Fibroblast of skin of right quadriceps (primary cell): ENCODE data around the gene WDR64.
A peak's percentile ranks its signal among the peaks of the same experiment; 100 is the strongest.
"Not testable (repeated sequence)": the region's sequence is repeated elsewhere in the genome, so short reads cannot be mapped to it uniquely, and the experiment has no call there.

ENCODE experiments used
- DNase-seq: peaks from one replicate; pipeline ENCODE4 v3.0.0-alpha.2; 2013

Gene WDR64

GRCh38 chr1:241808265-241808664 is 156.2 kb downstream of the WDR64 start:
- no peak for DNase-seq

- no peak for DNase-seq
Observed at GRCh38 chr1:241810769-241811405, 158.8 kb downstream of the WDR64 start.

- no peak for DNase-seq
Observed at GRCh38 chr1:241813768-241814320, 161.8 kb downstream of the WDR64 start.

DNA sequence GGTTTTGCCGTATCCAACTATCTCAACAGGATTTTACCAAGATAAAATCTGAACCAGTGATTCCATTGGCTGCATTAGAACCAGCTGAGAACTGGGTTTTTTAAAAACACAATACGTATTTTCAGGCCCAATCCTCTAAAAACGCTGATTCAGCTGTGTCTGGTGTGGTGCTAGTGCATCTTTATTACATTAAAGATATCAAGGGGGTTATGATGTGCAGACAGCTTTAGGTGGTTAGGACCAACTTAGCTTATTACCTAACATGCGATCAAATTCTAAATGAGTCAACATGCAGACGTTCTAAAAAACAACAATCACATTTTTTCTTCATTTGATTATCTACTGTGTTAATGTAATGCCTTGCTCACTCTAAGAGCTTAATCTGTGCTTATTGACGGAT is 163.9 kb downstream of the WDR64 start:
- peak; percentile 45 for DNase-seq

DNA sequence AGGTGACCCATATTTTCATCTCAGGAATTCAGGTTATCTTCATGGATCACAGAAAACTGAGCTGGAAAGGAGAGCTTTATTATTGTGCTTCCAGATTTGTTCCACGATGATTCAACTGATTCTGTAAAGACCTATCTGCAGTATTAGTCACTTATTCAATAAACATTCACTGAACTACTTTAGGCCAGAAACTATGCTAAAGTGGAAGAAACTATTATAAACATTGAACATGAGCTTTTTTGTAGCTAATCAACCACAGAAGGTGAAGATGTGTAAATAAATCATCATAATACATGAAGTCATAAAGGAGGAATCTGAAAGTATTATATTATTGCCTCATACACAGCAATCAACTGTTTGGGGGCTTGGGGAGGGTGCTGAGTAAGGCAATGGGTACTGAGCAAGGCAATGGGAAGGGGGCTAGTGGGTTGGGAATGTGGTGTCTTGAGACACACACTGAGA is 165.3 kb downstream of the WDR64 start:
- DNase-seq: peak; percentile 88

DNA sequence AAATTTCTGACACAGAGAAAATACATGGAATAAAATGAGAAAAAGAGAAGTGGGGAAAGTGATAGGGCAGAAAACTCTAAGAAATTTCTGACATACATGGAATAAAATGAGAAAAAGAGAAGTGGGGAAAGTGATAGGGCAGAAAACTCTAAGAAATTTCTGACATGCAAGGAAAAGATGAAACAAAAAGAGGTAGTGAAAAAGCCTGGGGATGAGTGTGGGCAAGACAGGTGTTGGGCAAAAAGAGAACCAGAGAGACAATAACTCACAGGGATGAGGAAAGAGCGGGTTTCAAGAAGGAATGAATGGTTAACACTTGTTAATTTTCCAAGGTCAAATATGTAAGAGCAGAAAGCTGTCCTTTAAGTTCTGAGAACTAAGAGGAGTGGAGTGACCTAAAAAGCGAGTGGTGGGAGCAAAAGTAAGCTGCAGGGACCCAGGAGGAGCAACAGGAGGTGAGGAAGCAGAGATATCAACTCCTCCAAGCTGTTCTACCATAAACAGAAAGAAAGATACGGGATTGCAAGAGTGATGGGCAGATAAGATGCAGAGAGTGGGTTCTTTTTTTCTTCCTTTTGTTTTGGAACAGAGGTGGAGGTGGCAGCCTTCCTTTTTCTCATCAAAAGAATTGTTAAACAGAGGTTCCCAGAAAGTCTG is 166.0 kb downstream of the WDR64 start:
- DNase-seq: no peak

DNA sequence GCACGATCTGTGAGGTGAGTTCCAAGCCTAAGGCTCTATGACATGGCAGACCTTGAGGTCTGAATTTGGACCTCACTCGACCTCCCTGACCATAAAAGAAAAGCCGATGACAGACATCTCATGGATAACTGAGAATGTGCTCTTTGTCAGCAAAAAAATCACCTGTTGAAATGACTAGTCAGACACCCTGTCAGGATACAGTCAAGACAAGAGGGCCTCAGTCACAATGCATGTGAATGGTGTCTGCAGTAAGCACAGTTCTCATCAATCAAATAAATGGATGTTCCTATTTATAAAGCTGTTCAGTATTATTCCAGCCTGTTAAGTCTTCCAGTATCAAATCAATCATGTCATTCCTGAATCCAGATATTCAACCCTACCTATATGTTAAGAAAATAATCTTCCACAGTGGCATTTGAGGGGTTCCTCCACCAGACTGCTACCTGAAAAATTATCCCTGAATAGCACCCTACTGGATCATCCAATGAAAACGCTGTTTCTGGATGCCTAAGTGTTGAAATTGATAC is 167.3 kb downstream of the WDR64 start:
- no peak for DNase-seq

GRCh38 chr1:241821363-241821762 is 169.3 kb downstream of the WDR64 start:
- peak; percentile 70 for DNase-seq

DNA sequence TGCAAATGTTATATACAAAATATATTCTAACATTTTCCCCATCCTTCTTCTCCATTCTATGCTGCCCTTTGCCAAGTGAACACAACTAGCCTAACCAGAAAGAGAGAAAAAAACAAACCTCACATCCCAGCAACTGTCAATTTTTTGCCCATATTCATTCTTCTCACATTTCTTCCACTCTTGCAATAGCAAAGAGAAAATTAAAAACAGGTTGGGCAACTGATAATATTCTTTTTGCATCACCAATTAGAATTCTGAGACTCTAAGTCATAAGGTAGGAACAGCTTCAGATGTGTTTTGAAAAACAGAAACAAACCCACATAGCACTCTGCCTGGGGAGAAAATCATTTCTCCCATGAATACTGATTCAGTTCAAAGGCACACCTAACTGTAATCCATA is 170.8 kb downstream of the WDR64 start:
- DNase-seq: peak; percentile 13

- DNase-seq: no peak
Observed at GRCh38 chr1:241823925-241824324, 171.8 kb downstream of the WDR64 start.

- no peak for DNase-seq
Observed at GRCh38 chr1:241825581-241825980, 173.5 kb downstream of the WDR64 start.

GRCh38 chr1:241826613-241827012 is 174.5 kb downstream of the WDR64 start:
- DNase-seq: not testable (repeated sequence)

DNA sequence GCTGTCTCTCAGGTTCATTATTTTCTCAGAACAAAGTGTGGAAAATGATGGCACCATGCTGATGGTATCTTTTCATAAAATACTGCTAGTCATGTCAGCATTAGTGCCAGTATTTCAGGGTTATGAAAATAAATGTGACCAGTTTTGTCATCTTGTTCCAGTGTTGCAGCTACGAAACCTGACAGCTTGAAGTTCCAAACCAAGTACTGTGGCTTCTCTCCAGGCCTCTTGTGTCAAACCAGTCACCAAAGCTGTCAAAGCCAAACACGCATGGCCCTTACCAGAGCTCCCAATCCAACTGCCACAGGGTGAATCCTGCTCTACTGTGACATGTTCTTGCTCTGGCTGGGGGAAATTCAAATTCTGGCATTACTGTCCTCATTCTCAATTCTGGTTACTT is 175.2 kb downstream of the WDR64 start:
- no peak for DNase-seq

- DNase-seq: peak; percentile 76
Observed at GRCh38 chr1:241828463-241829021, 176.5 kb downstream of the WDR64 start.

- DNase-seq: no peak
Observed at GRCh38 chr1:241829468-241829867, 177.4 kb downstream of the WDR64 start.

DNA sequence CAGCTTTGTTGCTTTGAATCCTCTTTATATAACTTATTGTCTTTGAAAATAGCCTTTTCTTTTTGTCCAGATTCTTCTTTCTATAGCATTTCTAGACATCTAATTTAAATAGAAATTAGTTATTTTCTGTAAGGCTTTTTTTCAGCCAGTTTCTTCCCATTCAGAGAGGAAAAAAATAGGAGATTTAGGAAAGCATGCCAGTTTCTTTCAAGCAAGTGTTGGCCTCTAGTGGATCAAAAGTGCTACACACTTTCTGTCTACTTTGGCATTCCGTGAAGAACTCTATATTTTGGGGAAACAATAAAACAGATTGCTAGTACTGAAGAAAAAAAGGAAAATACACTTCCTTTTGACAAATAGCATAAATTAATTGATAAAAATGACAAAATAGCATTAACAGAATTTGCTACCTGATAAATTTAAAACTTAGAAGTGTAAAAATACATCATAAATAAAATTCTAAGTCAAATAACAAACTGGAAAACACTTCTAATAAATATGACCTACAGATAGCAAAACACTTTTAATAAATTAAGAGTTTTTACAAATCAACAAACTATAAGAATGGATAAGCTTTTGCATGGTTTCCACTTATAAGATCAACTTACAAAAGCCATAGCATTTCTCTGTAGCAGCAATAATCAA is 182.8 kb downstream of the WDR64 start:
- DNase-seq: peak; percentile 52

DNA sequence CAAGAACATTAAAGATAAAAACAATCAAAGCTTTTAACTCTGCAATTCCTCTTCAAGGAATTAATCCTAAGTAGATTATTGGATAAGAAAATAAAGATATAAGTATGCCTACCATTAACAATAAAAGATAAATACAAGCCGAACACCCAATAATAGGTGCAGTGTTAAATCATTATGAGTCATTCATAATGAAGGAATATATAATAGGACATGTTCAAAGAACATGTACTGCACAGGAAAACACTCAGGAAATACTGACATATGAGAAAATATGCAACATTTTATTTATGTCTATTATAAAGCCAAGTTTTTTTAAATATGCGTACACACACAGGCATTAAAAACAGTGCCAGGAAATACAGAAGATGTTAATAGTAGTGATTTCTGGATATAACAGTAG is 184.9 kb downstream of the WDR64 start:
- DNase-seq: no peak

GRCh38 chr1:241837416-241837815 is 185.3 kb downstream of the WDR64 start:
- DNase-seq: no peak

DNA sequence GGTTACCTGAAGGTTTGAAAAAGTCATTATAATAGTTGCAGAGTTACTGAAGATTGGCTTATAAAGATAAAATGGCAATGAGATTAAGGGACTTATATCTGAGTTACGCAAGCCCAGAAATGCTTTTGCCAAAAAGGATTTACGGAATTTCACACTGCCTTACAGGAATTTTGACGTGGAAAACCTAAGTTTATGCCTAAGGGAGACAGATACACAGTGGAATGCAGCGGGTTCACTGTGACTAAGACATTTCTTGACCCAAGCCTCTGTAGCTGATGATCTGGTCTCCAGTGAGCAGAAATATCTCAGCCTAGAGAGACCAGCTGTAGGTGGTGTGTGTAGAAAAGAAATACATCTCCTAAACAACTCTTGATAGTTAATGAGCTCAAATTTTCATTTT is 185.8 kb downstream of the WDR64 start:
- DNase-seq: peak; percentile 86

DNA sequence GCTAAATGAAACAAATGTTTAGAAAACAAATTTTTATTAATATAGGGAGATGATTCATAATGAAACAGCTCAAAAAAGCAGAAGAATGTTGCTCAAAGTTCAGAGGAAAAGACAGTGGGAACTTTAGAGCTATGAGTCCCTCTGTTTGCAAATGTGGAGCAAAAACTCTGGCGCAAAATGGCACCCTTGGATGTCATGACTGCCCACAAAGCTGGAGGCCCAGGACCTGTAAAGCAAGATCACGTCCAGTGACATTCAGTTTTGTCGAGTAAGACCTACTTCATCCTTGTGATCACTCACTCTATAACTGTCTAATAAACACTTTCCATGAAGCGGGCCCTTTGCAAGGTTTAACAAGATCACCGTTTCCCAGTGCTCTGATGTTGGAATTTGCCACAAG is 186.8 kb downstream of the WDR64 start:
- no peak for DNase-seq

DNA sequence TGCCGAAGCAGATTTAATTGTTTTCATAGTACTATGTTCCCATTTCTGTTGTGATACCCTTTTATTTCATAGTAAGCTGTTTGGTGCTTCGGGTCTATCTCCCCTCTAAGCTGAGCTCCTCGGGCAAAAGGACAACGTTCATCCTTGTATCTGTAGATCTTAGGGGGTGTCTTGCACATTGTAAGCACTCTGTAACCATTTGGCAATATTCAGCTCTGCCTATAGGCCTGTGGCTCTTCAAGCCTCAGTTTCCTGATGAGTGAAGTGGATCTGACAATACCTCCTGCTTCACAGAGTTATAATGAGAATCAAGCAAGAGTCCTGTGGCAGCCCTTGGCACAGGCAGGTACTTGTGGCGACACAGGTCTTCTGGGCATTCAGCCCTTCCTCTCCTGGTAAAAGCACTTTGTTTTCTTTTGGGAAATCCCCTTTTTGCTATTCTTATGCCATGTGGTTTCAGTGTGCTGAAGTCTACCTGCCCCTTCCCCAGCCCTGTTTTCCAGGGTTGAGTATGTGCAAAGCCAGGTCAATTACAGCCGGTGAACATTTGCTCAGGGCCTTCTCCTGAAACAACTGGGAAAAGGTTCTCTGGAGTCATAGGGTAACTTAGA is 187.4 kb downstream of the WDR64 start:
- no peak for DNase-seq

- DNase-seq: no peak
Observed at GRCh38 chr1:241840164-241840563, 188.1 kb downstream of the WDR64 start.

GRCh38 chr1:241841691-241842090 is 189.6 kb downstream of the WDR64 start:
- no peak for DNase-seq
